DND-41 (cell line): Measurements from ENCODE around the gene CARD11.

Experiments
- EZH2 ChIP-seq: IDR thresholded peaks from 3 replicates; pipeline ENCODE4 v1.6.1; 2012; ENCODE audit warnings: borderline replicate concordance, low read depth, mild to moderate bottlenecking, moderate library complexity, low read length, inconsistent platforms; ENCODE audit not compliant: severe bottlenecking
- TF ChIP-seq, protein P1 (sequence below): IDR thresholded peaks from 2 replicates; pipeline ENCODE4 v1.5.1; 2012; ENCODE audit warnings: borderline replicate concordance, low read length, moderate library complexity, mild to moderate bottlenecking; ENCODE audit not compliant: poor library complexity, severe bottlenecking; ENCODE audit errors: extremely low read depth

DNA sequence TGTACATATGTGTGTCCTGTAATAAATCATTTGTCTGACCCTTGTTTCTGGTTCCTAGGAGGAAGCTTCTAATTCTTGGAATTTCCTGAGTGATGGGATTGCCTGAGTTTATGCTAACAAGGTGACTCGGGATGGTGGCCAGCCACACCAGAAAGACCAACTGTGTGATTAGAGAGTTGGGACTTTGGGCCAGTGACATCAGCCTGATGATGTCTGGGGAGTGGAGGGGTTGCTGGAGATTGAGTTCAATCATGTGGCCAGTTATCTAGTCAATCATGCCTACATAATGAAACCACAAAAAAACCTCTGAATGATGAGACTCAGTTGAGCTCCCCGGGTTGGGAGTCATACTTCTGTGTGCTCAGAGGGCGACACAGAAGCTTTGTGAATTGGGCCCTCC, 23.5 kb upstream of the CARD11 start:
- TF ChIP-seq, protein P1, sequence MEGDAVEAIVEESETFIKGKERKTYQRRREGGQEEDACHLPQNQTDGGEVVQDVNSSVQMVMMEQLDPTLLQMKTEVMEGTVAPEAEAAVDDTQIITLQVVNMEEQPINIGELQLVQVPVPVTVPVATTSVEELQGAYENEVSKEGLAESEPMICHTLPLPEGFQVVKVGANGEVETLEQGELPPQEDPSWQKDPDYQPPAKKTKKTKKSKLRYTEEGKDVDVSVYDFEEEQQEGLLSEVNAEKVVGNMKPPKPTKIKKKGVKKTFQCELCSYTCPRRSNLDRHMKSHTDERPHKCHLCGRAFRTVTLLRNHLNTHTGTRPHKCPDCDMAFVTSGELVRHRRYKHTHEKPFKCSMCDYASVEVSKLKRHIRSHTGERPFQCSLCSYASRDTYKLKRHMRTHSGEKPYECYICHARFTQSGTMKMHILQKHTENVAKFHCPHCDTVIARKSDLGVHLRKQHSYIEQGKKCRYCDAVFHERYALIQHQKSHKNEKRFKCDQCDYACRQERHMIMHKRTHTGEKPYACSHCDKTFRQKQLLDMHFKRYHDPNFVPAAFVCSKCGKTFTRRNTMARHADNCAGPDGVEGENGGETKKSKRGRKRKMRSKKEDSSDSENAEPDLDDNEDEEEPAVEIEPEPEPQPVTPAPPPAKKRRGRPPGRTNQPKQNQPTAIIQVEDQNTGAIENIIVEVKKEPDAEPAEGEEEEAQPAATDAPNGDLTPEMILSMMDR = no peak
- no peak for TF ChIP-seq EZH2
